ENCODE measurements around the gene NCAPD2. TPM values are rescaled to one million over a fixed set of nuclear protein-coding genes. Genes with fewer than 3 reads are reported as not detected.
A peak's percentile ranks its signal among the peaks of the same experiment; 100 is the strongest.

The NCAPD2 gene
- total and polyA plus RNA-seq, 8 donors, result 5.6 to 16.2 (median 8.5) TPM

DNA sequence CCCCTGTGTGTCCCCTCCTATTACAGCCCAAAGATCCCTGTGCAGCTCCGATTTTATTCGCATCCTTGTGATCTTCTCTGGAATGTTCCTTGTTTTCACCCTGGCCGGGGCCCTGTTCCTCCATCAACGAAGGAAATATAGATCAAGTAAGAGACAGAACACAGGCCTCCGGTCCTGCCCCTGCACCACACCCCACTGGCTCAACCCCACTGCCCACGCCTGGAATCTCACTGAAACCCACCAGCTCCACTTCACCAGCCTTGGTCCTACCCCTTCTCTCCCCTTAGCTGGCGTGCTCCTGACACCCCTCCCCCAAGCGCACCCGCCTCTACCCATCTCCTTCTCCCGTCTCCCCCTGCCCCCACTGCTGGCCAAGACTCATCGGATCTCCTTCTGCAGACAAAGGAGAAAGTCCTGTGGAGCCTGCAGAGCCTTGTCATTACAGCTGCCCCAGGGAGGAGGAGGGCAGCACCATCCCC is 43.0 kb upstream of the NCAPD2 start:
- no peaks in the 10 kb centered on the region for H3K9me3 ChIP-seq
- intact Hi-C loops (cut with DNase I), result loop anchor here in 1 of 3 donors (10.0 kb wide), 1 partner anchor 126 kb away; no protein-coding TSS in a partner anchor
- ATAC-seq (peak in 3 of 4 donors; percentile 5 to 14 (median 5)), FAIRE-seq (no peak), DNase-seq (no peak)
- peaks cover 0 to 12% (median 0%) of the 10 kb centered on the region in 3 donors for H3K4me1 ChIP-seq
- TF ChIP-seq, protein P1, sequence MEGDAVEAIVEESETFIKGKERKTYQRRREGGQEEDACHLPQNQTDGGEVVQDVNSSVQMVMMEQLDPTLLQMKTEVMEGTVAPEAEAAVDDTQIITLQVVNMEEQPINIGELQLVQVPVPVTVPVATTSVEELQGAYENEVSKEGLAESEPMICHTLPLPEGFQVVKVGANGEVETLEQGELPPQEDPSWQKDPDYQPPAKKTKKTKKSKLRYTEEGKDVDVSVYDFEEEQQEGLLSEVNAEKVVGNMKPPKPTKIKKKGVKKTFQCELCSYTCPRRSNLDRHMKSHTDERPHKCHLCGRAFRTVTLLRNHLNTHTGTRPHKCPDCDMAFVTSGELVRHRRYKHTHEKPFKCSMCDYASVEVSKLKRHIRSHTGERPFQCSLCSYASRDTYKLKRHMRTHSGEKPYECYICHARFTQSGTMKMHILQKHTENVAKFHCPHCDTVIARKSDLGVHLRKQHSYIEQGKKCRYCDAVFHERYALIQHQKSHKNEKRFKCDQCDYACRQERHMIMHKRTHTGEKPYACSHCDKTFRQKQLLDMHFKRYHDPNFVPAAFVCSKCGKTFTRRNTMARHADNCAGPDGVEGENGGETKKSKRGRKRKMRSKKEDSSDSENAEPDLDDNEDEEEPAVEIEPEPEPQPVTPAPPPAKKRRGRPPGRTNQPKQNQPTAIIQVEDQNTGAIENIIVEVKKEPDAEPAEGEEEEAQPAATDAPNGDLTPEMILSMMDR (IDR thresholded peaks at IDR 0.05), result no peak
- H3K27ac ChIP-seq, result peak overlapping the region in 3 of 4 donors; percentile 93 to 97 (median 95)
- H3K4me3 ChIP-seq, result peak overlapping the region; percentile 54 to 70 (median 60)
- 16 to 24% methylated on average over 11 of the region's 11 CpGs for WGBS, 2 donors
- no peaks in the 10 kb centered on the region for H3K27me3 ChIP-seq
- H3K36me3 ChIP-seq, result peaks cover 0 to 13% (median 6%) of the 10 kb centered on the region in 3 donors

DNA sequence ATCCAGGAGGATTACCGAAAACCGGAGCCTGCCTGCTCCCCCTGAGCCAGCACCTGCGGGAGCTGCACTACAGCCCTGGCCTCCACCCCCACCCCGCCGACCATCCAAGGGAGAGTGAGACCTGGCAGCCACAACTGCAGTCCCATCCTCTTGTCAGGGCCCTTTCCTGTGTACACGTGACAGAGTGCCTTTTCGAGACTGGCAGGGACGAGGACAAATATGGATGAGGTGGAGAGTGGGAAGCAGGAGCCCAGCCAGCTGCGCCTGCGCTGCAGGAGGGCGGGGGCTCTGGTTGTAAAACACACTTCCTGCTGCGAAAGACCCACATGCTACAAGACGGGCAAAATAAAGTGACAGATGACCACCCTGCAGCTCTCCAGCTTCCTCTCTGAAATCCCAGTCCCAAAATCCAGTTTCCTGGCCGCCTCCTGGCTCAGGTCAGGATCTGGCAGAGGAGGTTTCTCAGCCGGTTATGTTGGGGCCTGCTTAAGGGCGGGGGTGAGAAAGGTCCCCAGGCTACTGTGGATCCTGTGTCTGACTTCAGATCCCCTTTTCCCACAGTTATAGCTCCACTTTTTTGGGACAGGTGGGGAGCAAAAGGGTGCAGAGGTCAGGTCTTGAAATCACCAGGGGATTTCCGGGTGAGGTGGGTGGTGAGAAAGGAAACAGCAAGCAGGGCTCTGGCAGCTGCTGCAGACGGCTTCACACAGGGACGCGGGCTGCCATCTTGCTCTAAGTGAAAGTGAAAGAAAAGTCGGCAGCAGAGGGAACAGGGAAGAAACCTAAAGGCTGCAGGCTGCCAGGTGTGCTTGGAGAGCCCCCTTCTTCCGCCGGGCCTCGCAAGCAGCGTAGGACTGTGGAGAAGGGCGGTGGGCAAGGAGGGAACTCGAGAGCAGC is 42.3 kb upstream of the NCAPD2 start, which contains the start of gene TAPBPL:
TSS of gene TAPBPL (plus strand) at position 695 of the 897 bp plus-strand sequence. CDS start 207 bp downstream, outside the sequence.
- Histone ChIP-seq H3K27me3 (no peaks in the 10 kb centered on the region), H3K27ac (peak within 1 kb of the TSS; percentile 84 to 97 (median 94)), H3K4me3 (peak within 1 kb of the TSS; percentile 54 to 70 (median 60)), H3K36me3 (peaks cover 0 to 13% (median 6%) of the 10 kb centered on the region in 3 donors), H3K9me3 (no peaks in the 10 kb centered on the region), H3K4me1 (peaks cover 0 to 12% (median 0%) of the 10 kb centered on the region in 3 donors)
- TF ChIP-seq, protein P1 (IDR thresholded peaks at IDR 0.05), result no peak
- FAIRE-seq, result no peak
- intact Hi-C loops (cut with DNase I), result loop anchor here in 1 of 3 donors (10.0 kb wide), 1 partner anchor 127 kb away; no protein-coding TSS in a partner anchor
- WGBS, 2 donors, result 0 to 1% methylated on average over 27 of the region's 27 CpGs
- DNase-seq, result peak; percentile 80 to 91 (median 82)
- peak; percentile 86 to 92 (median 89) for ATAC-seq

DNA sequence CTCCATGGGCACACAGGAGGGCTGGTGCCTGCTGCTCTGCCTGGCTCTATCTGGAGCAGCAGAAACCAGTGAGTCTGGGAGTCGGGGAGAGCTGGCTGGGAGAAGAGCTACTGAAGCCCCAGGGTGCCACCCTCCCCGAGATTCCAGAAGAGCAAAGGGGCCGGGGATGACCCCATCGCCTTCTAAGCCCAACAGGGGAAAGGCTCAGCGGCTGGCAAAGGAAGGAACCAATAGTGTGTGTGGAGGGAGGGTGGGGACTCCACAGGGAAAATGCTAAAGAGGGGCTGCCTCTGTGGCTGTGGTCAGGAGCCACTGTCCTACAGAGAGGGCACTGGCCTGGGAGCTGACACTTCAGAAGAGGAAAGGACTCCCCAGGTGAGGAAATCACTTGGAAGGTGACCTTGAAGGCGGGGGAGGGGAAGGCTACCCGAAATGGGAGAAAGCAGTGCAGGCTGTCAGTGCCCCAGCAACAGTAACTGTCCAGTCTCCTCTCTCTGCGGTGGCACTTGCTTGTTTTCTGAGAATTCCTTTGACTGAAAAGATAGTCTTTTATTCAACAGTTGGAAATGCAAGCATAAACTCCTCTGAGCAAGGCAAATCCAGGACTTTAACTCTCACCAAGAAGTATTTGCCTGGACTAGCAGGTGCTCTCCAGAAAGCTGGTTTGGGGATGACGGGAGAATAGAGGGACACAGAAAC is 41.5 kb upstream of the NCAPD2 start:
- Histone ChIP-seq H3K9me3 (no peaks in the 10 kb centered on the region), H3K36me3 (peaks cover 0 to 20% (median 8%) of the 10 kb centered on the region in 3 donors), H3K27me3 (no peaks in the 10 kb centered on the region), H3K4me1 (peaks cover 0 to 12% (median 0%) of the 10 kb centered on the region in 3 donors), H3K27ac (peak overlapping the region; percentile 84 to 97 (median 94)), H3K4me3 (peak overlapping the region; percentile 54 to 70 (median 60))
- TF ChIP-seq, protein P1 (IDR thresholded peaks at IDR 0.05), result no peak
- WGBS, 2 donors, result 2 to 3% methylated on average over 9 of the region's 9 CpGs
- intact Hi-C loops (cut with DNase I), result loop anchor here in 1 of 3 donors (10.0 kb wide), 1 partner anchor 128 kb away; no protein-coding TSS in a partner anchor
- FAIRE-seq, result no peak
- DNase-seq, result peak in 5 of 6 donors; percentile 54 to 76 (median 62)
- peak; percentile 51 to 67 (median 58) for ATAC-seq

DNA sequence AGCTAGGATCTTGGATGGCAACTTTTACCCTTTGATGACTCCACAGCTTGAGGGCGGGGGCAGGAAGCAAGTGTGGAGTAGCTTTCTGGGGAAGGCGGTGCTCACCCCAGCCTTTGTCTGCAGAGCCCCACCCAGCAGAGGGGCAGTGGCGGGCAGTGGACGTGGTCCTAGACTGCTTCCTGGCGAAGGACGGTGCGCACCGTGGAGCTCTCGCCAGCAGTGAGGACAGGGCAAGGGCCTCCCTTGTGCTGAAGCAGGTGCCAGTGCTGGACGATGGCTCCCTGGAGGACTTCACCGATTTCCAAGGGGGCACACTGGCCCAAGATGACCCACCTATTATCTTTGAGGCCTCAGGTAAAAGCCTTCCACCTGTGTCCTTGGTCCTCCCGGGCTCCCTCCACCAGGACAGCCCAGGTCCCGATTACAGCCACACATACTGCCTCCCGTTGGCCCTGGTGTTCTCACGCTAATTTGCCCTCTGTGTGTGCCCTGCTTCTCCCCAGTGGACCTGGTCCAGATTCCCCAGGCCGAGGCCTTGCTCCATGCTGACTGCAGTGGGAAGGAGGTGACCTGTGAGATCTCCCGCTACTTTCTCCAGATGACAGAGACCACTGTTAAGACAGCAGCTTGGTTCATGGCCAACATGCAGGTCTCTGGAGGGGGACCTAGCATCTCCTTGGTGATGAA is 40.8 kb upstream of the NCAPD2 start:
- Histone ChIP-seq H3K4me3 (peak overlapping the region in 3 of 4 donors; percentile 54 to 60 (median 59)), H3K27me3 (no peaks in the 10 kb centered on the region), H3K27ac (peak overlapping the region; percentile 84 to 97 (median 94)), H3K4me1 (peaks cover 0 to 12% (median 0%) of the 10 kb centered on the region in 3 donors), H3K9me3 (no peaks in the 10 kb centered on the region), H3K36me3 (peaks cover 0 to 27% (median 13%) of the 10 kb centered on the region in 3 donors)
- 55 to 66% methylated on average over 17 of the region's 17 CpGs for WGBS, 2 donors
- intact Hi-C loops (cut with DNase I), result loop anchor here in 1 of 3 donors (10.0 kb wide), 1 partner anchor 128 kb away; no protein-coding TSS in a partner anchor
- ATAC-seq, result peak in 1 of 4 donors; percentile 6
- TF ChIP-seq, protein P1 (IDR thresholded peaks at IDR 0.05), result no peak
- FAIRE-seq, result no peak
- DNase-seq, result no peak
